ENCODE data around the gene TRAPPC3L. TPM values are rescaled to one million over a fixed set of nuclear protein-coding genes. Genes with fewer than 3 reads are reported as not detected.

The TRAPPC3L gene
- polyA plus RNA-seq, 1 donor = not detected

DNA sequence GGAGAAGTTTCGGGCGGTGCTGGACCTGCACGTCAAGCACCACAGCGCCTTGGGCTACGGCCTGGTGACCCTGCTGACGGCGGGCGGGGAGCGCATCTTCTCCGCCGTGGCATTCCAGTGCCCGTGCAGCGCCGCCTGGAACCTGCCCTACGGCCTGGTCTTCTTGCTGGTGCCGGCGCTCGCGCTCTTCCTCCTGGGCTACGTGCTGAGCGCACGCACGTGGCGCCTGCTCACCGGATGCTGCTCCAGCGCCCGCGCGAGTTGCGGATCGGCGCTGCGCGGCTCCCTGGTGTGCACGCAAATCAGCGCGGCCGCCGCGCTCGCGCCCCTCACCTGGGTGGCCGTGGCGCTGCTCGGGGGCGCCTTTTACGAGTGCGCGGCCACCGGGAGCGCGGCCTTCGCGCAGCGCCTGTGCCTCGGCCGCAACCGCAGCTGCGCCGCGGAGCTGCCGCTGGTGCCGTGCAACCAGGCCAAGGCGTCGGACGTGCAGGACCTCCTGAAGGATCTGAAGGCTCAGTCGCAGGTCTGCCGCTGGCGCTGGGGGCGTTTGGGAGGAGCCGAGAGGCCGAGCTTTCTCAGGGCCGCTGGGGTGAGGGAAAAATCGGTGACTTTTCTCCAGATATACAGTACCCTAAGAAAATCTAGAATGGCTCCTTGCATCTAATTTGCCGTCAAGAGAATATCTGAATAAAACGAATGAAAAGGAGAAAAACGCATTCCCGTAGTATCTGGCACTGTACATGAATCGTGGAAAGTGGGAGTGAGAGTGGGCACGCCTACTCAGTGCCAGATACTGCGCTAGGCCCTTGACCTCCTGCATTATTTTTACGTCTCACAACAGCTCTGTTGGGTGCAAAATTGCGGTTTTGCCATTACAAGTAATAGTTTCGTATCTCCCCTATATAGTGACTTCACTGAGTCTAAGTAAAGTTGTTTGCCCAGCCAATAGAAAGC, 83.3 kb downstream of the TRAPPC3L start:
- peak; percentile 73 for DNase-seq

GRCh38 chr6:116461331-116461931, 84.1 kb downstream of the TRAPPC3L start, which contains the start of gene CALHM6:
Gene CALHM6, plus strand, starts transcription at chr6:116461375. Its CDS starts 555 bp downstream, at chr6:116461930.
- no peak for DNase-seq

DNA sequence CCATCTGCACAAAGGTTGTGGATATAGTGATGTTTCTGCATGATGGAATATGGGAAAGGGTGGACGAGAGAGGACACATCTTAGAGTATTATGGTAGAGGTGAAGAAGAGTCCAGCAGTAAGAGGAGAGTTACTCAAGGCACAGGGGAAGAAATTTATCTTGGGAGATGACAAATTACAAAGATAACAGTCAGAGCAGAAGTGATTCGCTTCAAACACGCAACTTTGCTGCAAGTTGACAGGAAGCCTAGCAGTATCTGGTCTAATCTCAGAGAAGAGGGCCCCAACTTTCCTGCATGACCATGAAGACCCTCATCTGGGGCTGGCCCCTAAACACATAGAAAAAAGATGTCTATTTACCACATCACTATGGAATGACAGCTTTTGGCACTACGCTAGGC, 85.6 kb downstream of the TRAPPC3L start:
- no peak for DNase-seq

DNA sequence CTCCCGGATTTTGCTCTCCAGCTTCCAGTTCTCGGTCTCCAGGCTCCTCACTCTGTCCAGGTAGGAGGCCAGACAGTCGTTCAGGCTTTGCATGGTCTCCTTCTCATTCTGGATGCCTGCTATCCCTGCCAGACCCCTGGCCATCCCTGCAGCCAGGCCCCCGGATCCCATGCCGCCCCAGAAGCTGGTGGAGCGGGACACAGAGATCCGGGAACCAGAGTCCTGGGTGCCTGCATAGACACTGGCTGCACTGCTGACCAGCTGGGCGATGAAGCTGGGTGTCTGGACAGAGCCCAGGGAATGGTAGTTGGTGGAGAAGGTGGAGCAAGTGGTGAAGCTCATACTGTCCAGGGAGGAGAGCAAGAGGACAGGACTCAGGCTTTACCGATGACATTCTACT, 87.2 kb downstream of the TRAPPC3L start:
- no peak for DNase-seq

GRCh38 chr6:116456927-116457326, 88.6 kb downstream of the TRAPPC3L start:
- DNase-seq = no peak

DNA sequence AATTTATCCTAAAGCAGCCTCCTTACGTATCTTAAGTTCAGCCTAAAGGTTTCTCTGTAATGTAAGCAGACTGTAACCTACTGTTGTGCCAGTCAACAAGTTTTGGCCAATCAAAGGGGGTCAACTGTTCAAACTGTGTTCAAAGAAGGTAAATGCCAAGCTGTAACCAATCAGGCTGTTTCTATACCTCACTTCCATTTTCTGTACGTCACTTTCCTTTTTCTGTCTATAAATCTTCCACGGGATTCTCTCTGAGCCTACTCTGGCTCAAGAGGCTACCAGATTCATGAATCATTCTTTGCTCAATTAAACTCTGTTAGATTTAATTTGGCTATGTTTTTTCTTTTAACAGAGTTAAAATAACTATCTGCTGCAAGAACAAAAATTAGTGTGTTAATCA, 89.4 kb downstream of the TRAPPC3L start:
- no peak for DNase-seq

DNA sequence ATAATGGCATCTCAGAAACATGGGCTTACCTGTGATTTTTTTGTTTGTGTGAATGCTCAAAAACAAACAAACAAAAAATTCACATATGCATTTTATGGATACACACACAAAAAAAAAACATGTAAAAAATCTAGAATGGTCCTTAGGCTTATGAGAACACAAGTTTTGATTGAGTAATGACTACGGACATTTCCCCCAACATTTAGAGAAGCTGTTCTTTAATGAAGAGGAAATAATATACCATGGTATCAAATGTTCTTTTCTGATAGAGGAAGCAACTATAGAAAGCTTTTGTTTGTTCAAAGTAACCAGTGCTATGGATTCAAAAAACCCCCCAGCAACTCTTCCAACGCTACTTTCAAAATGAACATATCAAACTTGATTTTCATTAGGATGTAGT, 93.0 kb downstream of the TRAPPC3L start:
- DNase-seq = no peak

DNA sequence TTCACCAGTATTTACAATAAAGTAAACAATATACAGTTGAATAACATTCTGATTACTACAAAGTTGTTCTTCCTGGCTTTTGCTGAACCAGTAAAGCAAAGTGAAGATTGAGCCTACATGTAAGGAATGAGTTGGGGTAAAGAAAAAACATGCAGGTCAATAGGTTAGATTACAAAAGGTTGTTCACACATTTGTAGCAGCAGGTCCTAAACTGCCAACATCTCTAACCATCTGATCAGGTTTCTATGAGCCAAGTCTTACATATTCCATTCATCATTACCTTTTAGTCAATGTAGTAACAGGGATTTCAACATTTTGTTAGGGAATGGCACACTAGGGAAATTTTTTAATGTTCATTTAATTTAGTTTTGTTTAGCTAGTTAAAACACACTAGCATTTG, 93.6 kb downstream of the TRAPPC3L start:
- DNase-seq = no peak

- DNase-seq = no peak
Measured at GRCh38 chr6:116450769-116451740, 94.4 kb downstream of the TRAPPC3L start.

DNA sequence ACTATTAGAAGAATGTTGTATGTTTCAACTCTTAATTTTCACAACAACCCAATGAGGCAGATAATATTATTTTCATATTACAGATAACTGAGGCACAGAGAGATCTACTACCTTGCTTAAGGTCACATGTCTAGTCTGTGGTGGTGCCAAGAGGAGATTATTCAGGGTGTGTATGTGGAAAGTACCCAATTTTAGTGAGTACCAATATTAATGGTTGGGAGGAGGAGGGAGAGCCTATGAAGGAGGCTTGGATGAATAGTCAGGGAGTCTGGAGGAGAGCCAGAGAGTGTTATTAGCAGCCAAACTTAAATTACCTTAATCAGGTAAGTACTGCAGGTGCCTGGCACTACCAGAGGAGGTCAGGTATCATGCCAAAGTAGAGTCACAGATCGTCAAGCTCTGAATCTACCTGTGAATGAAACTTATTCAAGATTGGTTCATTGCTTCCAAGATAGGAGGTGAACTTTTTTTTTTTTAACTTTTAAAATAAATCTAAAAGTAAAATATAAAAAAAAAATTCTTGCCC, 95.2 kb downstream of the TRAPPC3L start:
- DNase-seq = no peak

DNA sequence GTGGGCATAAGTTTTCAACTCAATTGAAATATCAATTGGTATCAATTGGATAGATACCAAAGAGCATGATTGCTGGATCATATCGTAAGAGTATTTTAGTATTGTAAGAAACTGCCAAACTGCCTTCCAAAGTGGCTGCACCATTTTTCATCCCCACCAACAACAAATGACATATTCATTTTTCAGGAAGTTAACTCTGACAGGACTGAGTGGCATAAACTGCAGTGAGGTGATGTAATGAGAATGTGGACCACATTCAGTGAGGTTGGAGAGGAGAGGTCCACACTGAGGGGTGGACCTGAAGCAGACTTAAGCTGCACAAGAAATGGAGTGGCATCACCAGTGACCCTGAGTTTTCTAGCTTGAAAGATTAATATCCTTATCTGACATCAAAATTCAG, 95.9 kb downstream of the TRAPPC3L start:
- no peak for DNase-seq

- no peak for DNase-seq
Measured at GRCh38 chr6:116447496-116448011, 97.9 kb downstream of the TRAPPC3L start.

DNA sequence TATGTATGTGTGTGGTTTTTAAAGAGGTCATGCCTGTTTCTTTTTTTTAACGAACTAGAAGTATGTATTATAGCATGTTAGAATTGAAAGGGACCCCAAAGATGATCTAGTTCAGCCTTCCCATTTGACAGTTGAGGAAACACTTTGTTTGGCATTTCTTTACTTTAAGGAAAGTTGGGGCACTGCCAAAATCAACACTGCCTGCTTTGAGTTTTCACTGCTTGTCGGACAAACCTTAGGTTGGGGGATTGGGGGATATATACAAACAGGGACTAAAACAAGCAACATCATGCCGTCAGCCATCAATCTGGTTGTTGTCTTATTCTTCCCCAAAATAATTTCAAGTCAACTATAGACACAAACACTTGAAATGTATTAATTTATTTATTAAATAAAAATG, 98.4 kb downstream of the TRAPPC3L start:
- no peak for DNase-seq

- no peak for DNase-seq
Measured at GRCh38 chr6:116446399-116446798, 99.1 kb downstream of the TRAPPC3L start.

DNA sequence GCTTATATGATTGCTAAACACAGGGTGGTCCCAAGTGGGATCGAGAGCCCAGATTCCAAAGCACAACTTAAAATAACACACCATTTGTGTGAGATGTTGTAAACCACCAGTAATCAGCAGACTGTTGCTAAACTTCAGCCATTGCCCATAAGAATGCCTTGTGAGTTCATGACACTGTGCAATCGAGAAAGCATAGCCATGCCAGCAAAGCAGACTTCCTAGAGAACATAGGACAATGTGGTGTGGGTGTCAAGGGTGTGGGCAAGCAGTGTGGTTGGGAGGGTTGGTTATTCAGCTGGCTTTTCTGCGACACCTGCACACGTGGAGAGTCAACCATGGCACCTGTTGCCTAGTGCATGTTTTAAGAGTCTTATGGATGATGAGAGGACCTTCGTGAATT, 100.4 kb downstream of the TRAPPC3L start:
- DNase-seq = no peak

Other genes with a start within 250 kb of the TRAPPC3L start
- 28.9 TPM for gene DSE, start 174.7 kb downstream of the TRAPPC3L start, polyA plus RNA-seq (ENCODE audit: insufficient read length)
- 3.8 TPM for gene CALHM6, start 84.3 kb downstream of the TRAPPC3L start, polyA plus RNA-seq (ENCODE audit: insufficient read length)
- 2.4 TPM for gene CALHM5, start 34.0 kb downstream of the TRAPPC3L start, polyA plus RNA-seq (ENCODE audit: insufficient read length)
- gene CALHM4, start 8.1 kb upstream of the TRAPPC3L start, polyA plus RNA-seq (ENCODE audit: insufficient read length) = not detected
- gene RWDD1, start 25.8 kb upstream of the TRAPPC3L start, polyA plus RNA-seq (ENCODE audit: insufficient read length) = 46.2 TPM
- gene RSPH4A, start 70.8 kb upstream of the TRAPPC3L start, polyA plus RNA-seq (ENCODE audit: insufficient read length) = 0.50 TPM
- 7.2 TPM for gene ZUP1, start 123.1 kb upstream of the TRAPPC3L start, polyA plus RNA-seq (ENCODE audit: insufficient read length)
- 12.2 TPM for gene KPNA5, start 135.5 kb upstream of the TRAPPC3L start, polyA plus RNA-seq (ENCODE audit: insufficient read length)
- gene FAM162B, start 220.0 kb upstream of the TRAPPC3L start, polyA plus RNA-seq (ENCODE audit: insufficient read length) = 8.0 TPM

Measured in hindlimb muscle (tissue), 1 donor.